ENCODE results near the gene SLC25A25. TPM values are rescaled to one million over a fixed set of nuclear protein-coding genes. Genes with fewer than 3 reads are reported as not detected.
A peak's percentile ranks its signal among the peaks of the same experiment; 100 is the strongest.
"Not testable (repeated sequence)": the region's sequence is repeated elsewhere in the genome, so short reads cannot be mapped to it uniquely, and the experiment has no call there.

SLC25A25 gene
- total and polyA plus RNA-seq, 12 donors = 2.3 to 20.7 (median 6.8) TPM

DNA sequence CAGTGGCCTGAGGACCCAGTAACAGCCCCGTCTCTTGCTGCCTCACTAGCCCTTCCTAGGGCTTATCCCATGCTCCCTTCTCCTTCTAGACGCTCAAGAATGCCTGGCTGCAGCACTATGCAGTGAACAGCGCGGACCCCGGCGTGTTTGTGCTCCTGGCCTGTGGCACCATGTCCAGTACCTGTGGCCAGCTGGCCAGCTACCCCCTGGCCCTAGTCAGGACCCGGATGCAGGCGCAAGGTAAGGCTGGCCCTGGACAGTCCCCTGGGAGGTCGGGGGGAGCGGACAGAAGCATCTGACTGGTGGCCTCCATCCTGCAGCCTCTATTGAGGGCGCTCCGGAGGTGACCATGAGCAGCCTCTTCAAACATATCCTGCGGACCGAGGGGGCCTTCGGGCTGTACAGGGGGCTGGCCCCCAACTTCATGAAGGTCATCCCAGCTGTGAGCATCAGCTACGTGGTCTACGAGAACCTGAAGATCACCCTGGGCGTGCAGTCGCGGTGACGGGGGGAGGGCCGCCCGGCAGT, 39.0 kb downstream of the SLC25A25 start:
- H3K4me3 ChIP-seq = no peak overlapping the region
- peaks cover 7 to 79% (median 51%) of the 10 kb centered on the region in 9 donors for H3K36me3 ChIP-seq
- 94 to 95% methylated on average over 23 of the region's 23 CpGs for WGBS, 2 donors
- peaks cover under 1 to 39% (median 11%) of the 10 kb centered on the region in 9 donors for H3K4me1 ChIP-seq
- TF ChIP-seq, protein P1, sequence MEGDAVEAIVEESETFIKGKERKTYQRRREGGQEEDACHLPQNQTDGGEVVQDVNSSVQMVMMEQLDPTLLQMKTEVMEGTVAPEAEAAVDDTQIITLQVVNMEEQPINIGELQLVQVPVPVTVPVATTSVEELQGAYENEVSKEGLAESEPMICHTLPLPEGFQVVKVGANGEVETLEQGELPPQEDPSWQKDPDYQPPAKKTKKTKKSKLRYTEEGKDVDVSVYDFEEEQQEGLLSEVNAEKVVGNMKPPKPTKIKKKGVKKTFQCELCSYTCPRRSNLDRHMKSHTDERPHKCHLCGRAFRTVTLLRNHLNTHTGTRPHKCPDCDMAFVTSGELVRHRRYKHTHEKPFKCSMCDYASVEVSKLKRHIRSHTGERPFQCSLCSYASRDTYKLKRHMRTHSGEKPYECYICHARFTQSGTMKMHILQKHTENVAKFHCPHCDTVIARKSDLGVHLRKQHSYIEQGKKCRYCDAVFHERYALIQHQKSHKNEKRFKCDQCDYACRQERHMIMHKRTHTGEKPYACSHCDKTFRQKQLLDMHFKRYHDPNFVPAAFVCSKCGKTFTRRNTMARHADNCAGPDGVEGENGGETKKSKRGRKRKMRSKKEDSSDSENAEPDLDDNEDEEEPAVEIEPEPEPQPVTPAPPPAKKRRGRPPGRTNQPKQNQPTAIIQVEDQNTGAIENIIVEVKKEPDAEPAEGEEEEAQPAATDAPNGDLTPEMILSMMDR (IDR thresholded peaks at IDR 0.05) = no peak
- peak overlapping the region in 1 of 10 donors; percentile 36 for H3K27ac ChIP-seq
- no peaks in the 10 kb centered on the region for H3K27me3 ChIP-seq
- intact Hi-C loops (cut with DNase I) = no loop called here
- ATAC-seq = peak in 1 of 8 donors; percentile 8
- no peaks in the 10 kb centered on the region for H3K9me3 ChIP-seq
- no peak for DNase-seq

DNA sequence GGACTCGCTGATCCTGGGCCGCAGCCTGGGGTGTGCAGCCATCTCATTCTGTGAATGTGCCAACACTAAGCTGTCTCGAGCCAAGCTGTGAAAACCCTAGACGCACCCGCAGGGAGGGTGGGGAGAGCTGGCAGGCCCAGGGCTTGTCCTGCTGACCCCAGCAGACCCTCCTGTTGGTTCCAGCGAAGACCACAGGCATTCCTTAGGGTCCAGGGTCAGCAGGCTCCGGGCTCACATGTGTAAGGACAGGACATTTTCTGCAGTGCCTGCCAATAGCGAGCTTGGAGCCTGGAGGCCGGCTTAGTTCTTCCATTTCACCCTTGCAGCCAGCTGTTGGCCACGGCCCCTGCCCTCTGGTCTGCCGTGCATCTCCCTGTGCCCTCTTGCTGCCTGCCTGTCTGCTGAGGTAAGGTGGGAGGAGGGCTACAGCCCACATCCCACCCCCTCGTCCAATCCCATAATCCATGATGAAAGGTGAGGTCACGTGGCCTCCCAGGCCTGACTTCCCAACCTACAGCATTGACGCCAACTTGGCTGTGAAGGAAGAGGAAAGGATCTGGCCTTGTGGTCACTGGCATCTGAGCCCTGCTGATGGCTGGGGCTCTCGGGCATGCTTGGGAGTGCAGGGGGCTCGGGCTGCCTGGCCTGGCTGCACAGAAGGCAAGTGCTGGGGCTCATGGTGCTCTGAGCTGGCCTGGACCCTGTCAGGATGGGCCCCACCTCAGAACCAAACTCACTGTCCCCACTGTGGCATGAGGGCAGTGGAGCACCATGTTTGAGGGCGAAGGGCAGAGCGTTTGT, 39.6 kb downstream of the SLC25A25 start:
- ATAC-seq = peak in 3 of 8 donors; percentile 6 to 18 (median 10)
- Histone ChIP-seq H3K27me3 (no peaks in the 10 kb centered on the region), H3K9me3 (no peaks in the 10 kb centered on the region), H3K27ac (peak overlapping the region in 1 of 10 donors; percentile 36), H3K4me3 (no peak overlapping the region), H3K4me1 (peaks cover 0 to 33% (median 5%) of the 10 kb centered on the region in 9 donors), H3K36me3 (peaks cover 7 to 73% (median 47%) of the 10 kb centered on the region in 9 donors)
- 87 to 89% methylated on average over 18 of the region's 18 CpGs for WGBS, 2 donors
- TF ChIP-seq, protein P1 (IDR thresholded peaks at IDR 0.05) = no peak
- intact Hi-C loops (cut with DNase I) = no loop called here
- DNase-seq = no peak

DNA sequence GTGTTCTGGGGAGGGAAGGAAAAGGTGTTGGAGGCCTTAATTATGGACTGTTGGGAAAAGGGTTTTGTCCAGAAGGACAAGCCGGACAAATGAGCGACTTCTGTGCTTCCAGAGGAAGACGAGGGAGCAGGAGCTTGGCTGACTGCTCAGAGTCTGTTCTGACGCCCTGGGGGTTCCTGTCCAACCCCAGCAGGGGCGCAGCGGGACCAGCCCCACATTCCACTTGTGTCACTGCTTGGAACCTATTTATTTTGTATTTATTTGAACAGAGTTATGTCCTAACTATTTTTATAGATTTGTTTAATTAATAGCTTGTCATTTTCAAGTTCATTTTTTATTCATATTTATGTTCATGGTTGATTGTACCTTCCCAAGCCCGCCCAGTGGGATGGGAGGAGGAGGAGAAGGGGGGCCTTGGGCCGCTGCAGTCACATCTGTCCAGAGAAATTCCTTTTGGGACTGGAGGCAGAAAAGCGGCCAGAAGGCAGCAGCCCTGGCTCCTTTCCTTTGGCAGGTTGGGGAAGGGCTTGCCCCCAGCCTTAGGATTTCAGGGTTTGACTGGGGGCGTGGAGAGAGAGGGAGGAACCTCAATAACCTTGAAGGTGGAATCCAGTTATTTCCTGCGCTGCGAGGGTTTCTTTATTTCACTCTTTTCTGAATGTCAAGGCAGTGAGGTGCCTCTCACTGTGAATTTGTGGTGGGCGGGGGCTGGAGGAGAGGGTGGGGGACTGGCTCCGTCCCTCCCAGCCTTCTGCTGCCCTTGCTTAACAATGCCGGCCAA, 40.4 kb downstream of the SLC25A25 start:
- Histone ChIP-seq H3K4me3 (no peak overlapping the region), H3K9me3 (peaks cover 0 to under 1% (median 0%) of the 10 kb centered on the region in 11 donors), H3K4me1 (peaks cover 0 to 31% (median 2%) of the 10 kb centered on the region in 9 donors), H3K27ac (no peak overlapping the region), H3K27me3 (no peaks in the 10 kb centered on the region), H3K36me3 (peaks cover 7 to 70% (median 41%) of the 10 kb centered on the region in 9 donors)
- WGBS, 2 donors = 84 to 85% methylated on average over 15 of the region's 15 CpGs
- intact Hi-C loops (cut with DNase I) = no loop called here
- DNase-seq (no peak), ATAC-seq (no peak)
- TF ChIP-seq, protein P1 (IDR thresholded peaks at IDR 0.05) = no peak

DNA sequence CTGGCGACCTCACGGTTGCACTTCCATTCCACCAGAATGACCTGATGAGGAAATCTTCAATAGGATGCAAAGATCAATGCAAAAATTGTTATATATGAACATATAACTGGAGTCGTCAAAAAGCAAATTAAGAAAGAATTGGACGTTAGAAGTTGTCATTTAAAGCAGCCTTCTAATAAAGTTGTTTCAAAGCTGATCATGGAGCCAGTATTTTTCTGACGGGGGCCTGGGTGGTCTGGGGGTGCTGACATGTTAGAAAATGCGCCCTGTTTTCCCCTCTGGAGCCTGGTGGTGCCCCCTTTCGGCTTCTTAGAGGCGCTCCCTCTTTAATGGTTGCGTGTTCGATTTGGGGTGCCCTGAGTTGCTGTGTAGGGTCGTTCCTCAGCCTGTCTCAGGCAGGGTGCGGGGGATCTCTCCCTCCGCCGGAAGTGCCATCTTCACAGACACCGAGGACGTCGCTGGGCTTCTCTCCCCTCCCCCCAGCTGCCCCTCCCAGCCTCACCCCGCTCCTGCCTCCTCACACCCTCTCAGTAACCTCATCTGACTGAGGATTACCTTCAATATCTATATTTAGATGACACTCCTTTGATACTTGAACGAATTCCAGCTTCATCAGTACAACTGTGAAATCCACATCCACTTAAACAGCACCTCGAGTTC, 41.1 kb downstream of the SLC25A25 start:
- TF ChIP-seq, protein P1 (IDR thresholded peaks at IDR 0.05) = no peak
- Histone ChIP-seq H3K27ac (no peak overlapping the region), H3K36me3 (peaks cover 7 to 70% (median 37%) of the 10 kb centered on the region in 9 donors), H3K9me3 (peaks cover 0 to 4% (median 0%) of the 10 kb centered on the region in 11 donors), H3K4me3 (no peak overlapping the region), H3K27me3 (no peaks in the 10 kb centered on the region), H3K4me1 (peaks cover 0 to 28% (median 0%) of the 10 kb centered on the region in 9 donors)
- intact Hi-C loops (cut with DNase I) = no loop called here
- DNase-seq (no peak), ATAC-seq (peak in 4 of 8 donors; percentile 24 to 48 (median 32))
- 64 to 70% methylated on average over 20 of the region's 20 CpGs for WGBS, 2 donors

DNA sequence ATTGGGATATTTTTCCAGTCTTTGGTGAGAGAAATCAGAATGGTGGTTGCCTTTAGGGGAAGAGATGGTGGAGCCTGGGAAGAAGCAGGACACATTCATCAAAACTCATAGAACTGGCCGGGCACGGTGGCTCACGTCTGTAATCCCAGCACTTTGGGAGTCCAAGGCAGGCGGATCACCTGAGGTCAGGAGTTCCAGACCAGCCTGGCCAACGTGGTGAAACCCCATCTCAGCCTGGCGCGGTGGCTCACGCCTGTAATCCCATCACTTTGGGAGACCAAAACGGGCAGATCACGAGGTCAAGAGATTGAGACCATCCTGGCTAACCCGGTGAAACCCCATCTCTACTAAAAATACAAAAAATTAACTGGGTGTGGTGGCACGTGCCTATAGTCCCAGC, 43.7 kb downstream of the SLC25A25 start:
- peaks cover 0 to 25% (median 0%) of the 10 kb centered on the region in 9 donors for H3K4me1 ChIP-seq
- peaks cover 0 to 60% (median 21%) of the 10 kb centered on the region in 9 donors for H3K36me3 ChIP-seq
- intact Hi-C loops (cut with DNase I) = loop anchor here in 3 of 10 donors (10.0 kb wide), 2 partner anchors 47 to 167 kb away; partner anchors contain the start of genes NAIF1 (in 1 of the 3) and SLC25A25 (in 1 of the 3)
- 85 to 91% methylated on average over 12 of the region's 12 CpGs for WGBS, 2 donors
- H3K9me3 ChIP-seq, DNase-seq, ATAC-seq, H3K27ac ChIP-seq, H3K4me3 ChIP-seq, H3K27me3 ChIP-seq: not testable (repeated sequence)
